ENCODE data around the gene HBS1L. TPM values are rescaled to one million over a fixed set of nuclear protein-coding genes. Genes with fewer than 3 reads are reported as not detected.
"Not testable (repeated sequence)": the region's sequence is repeated elsewhere in the genome, so short reads cannot be mapped to it uniquely, and the experiment has no call there.

HBS1L gene
- total RNA-seq, 1 donor from 2014 or later = 41.7 TPM

DNA sequence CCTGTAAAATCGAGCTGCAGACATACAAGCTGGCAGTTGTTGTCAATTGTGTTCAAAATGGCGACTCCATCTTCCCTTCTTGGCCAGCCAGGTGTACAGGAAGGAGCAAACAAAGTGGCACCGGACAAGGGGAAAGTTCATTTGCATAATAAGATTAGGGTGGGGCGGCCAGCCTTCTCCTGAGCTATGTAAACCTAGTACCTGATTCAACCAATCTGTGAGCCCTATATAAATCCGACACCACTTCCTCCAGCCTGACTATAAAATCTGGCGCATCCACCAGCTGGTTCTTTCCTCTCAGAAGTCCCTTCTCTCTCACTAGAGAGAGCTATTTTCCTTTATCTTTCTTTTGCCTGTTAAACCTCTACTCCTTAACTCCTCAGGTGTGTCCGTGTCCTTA, 8.1 kb upstream of the HBS1L start:
- no peak for DNase-seq (ENCODE audit: extremely low spot score in 2 of 2)
- H3K4me1 ChIP-seq = no peaks in the 10 kb centered on the region
- TF ChIP-seq POLR2A (IDR thresholded peaks at IDR 0.05) (no peak), POLR2AphosphoS5 (IDR thresholded peaks at IDR 0.05; ENCODE audit: insufficient read depth in 1 of 2, low read depth in 1 of 2) (no peak), CTCF (IDR thresholded peaks at IDR 0.05) (no peak)
- no peak overlapping the region for H3K4me3 ChIP-seq
- intact Hi-C loops (cut with DNase I) = no loop called here
- H3K9me3 ChIP-seq = no peaks in the 10 kb centered on the region
- H3K27ac ChIP-seq = no peak overlapping the region
- no peaks in the 10 kb centered on the region for H3K36me3 ChIP-seq
- H3K27me3 ChIP-seq = no peaks in the 10 kb centered on the region

- intact Hi-C loops (cut with DNase I) = no loop called here
- peaks cover 5% of the 10 kb centered on the region for H3K4me1 ChIP-seq
- no peak overlapping the region for H3K27ac ChIP-seq
- no peak overlapping the region for H3K4me3 ChIP-seq
- H3K9me3 ChIP-seq = no peaks in the 10 kb centered on the region
- no peaks in the 10 kb centered on the region for H3K27me3 ChIP-seq
- H3K36me3 ChIP-seq = no peaks in the 10 kb centered on the region
- TF ChIP-seq POLR2AphosphoS5 (IDR thresholded peaks at IDR 0.05; ENCODE audit: insufficient read depth in 1 of 2, low read depth in 1 of 2) (no peak), CTCF (IDR thresholded peaks at IDR 0.05) (no peak), POLR2A (IDR thresholded peaks at IDR 0.05) (no peak)
- DNase-seq (ENCODE audit: extremely low spot score in 2 of 2) = no peak
These were observed 5.5 kb upstream of the HBS1L start for GRCh38 chr6:135060076-135060475.

GRCh38 chr6:135058299-135058698, 3.7 kb upstream of the HBS1L start:
- intact Hi-C loops (cut with DNase I); DNase-seq (ENCODE audit: extremely low spot score in 2 of 2); H3K27me3 ChIP-seq; H3K36me3 ChIP-seq; H3K27ac ChIP-seq; H3K4me3 ChIP-seq; H3K9me3 ChIP-seq: not testable (repeated sequence)
- peaks cover 11% of the 10 kb centered on the region for H3K4me1 ChIP-seq

DNA sequence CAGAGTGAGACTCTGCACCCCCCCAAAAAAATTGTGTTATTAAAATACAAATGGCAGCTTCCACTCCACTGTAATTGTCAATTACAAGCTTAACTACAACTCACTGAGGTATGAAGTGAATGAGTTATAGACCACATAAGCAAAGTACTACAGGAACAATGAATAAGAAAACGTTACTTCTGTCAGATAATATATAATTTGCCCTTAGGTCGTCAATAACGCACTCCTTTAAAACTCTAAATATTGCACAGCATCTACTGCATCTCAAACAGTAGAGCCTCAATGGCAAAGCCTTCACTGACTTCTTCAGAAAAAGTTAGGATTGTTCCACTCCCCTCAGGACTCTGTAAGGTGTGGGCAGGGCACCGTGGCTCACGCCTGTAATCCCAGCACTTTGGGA, 2.0 kb upstream of the HBS1L start:
- peaks cover 26% of the 10 kb centered on the region for H3K4me1 ChIP-seq
- no peak overlapping the region for H3K4me3 ChIP-seq
- TF ChIP-seq POLR2AphosphoS5 (IDR thresholded peaks at IDR 0.05; ENCODE audit: insufficient read depth in 1 of 2, low read depth in 1 of 2) (no peak), CTCF (IDR thresholded peaks at IDR 0.05) (no peak), POLR2A (IDR thresholded peaks at IDR 0.05) (no peak)
- intact Hi-C loops (cut with DNase I) = no loop called here
- no peak overlapping the region for H3K27ac ChIP-seq
- H3K36me3 ChIP-seq = no peaks in the 10 kb centered on the region
- no peaks in the 10 kb centered on the region for H3K27me3 ChIP-seq
- no peaks in the 10 kb centered on the region for H3K9me3 ChIP-seq
- no peak for DNase-seq (ENCODE audit: extremely low spot score in 2 of 2)

- DNase-seq (ENCODE audit: extremely low spot score in 2 of 2) = no peak
- peaks cover 0 to 4% of the 10 kb centered on the region in 2 donors for H3K36me3 ChIP-seq
- H3K27ac ChIP-seq = peak overlapping the region; percentile 83
- no peaks in the 10 kb centered on the region for H3K27me3 ChIP-seq
- H3K4me1 ChIP-seq = peaks cover 26% of the 10 kb centered on the region
- H3K4me3 ChIP-seq = peak overlapping the region; percentile 59 to 76
- H3K9me3 ChIP-seq = no peaks in the 10 kb centered on the region
- TF ChIP-seq POLR2AphosphoS5 (IDR thresholded peaks at IDR 0.05; ENCODE audit: insufficient read depth in 1 of 2, low read depth in 1 of 2) = no peak
- TF ChIP-seq CTCF (IDR thresholded peaks at IDR 0.05) = no peak
- TF ChIP-seq POLR2A (IDR thresholded peaks at IDR 0.05) = no peak
- intact Hi-C loops (cut with DNase I) = no loop called here
These were observed 425 bp downstream of the HBS1L start for GRCh38 chr6:135054226-135054568.

DNA sequence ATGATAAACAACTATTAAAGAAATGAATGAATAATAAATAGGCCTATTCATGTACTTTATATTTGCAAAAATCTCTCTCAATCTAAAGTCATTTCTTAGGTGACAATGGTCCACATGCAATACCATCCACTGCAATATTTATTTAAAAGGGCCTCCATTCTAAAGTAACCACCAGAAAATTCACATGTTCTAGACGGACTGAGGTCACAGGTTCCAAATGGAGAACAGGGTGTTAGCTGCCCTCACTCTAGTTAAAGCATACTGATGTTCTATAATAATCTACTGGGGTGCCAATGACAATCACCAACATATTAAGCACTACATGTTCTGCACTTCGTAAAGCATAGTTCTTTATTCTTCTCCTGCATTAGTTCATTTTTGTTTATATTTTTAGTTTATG, 1.2 kb downstream of the HBS1L start:
- no peaks in the 10 kb centered on the region for H3K9me3 ChIP-seq
- no peaks in the 10 kb centered on the region for H3K27me3 ChIP-seq
- peaks cover 29% of the 10 kb centered on the region for H3K4me1 ChIP-seq
- TF ChIP-seq POLR2AphosphoS5 (IDR thresholded peaks at IDR 0.05; ENCODE audit: insufficient read depth in 1 of 2, low read depth in 1 of 2) (no peak), POLR2A (IDR thresholded peaks at IDR 0.05) (no peak), CTCF (IDR thresholded peaks at IDR 0.05) (no peak)
- H3K27ac ChIP-seq = no peak overlapping the region
- H3K36me3 ChIP-seq = peaks cover 0 to 7% of the 10 kb centered on the region in 2 donors
- peak overlapping the region; percentile 59 to 76 for H3K4me3 ChIP-seq
- DNase-seq (ENCODE audit: extremely low spot score in 2 of 2) = no peak
- intact Hi-C loops (cut with DNase I) = no loop called here
